NCI-H510A treated with DMSO at 0.1 percent for 48 hours (cell line): Measurements from ENCODE around the gene IDNK.
"Not testable (repeated sequence)": the region's sequence is repeated elsewhere in the genome, so short reads cannot be mapped to it uniquely, and the experiment has no call there.

Source experiments
- DNase-seq: peaks from one replicate; lab custom pipeline; 2025; lab: John Stamatoyannopoulos, UW

Gene IDNK

GRCh38 chr9:83622939-83623678 lies at the start of gene IDNK:
IDNK (plus strand) TSS chr9:83623143; CDS start chr9:83623172, 29 bp downstream.
- peak; percentile 63 for DNase-seq

GRCh38 chr9:83574482-83574881 lies 48.5 kb upstream of the IDNK start:
- no peak for DNase-seq

GRCh38 chr9:83582029-83582428 lies 40.9 kb upstream of the IDNK start:
- DNase-seq: no peak

- DNase-seq: peak; percentile 31
These were observed 39.6 kb upstream of the IDNK start for GRCh38 chr9:83583151-83584014.

- DNase-seq: no peak
These were observed 37.9 kb upstream of the IDNK start for GRCh38 chr9:83584995-83585394.

GRCh38 chr9:83588256-83588655 lies 34.7 kb upstream of the IDNK start:
- DNase-seq: no peak

- peak; percentile 52 for DNase-seq
These were observed 25.9 kb upstream of the IDNK start for GRCh38 chr9:83596899-83597504.

GRCh38 chr9:83598487-83598886 lies 24.5 kb upstream of the IDNK start:
- DNase-seq: no peak

- DNase-seq: no peak
These were observed 23.9 kb upstream of the IDNK start for GRCh38 chr9:83599071-83599470.

- no peak for DNase-seq
These were observed 21.5 kb upstream of the IDNK start for GRCh38 chr9:83601463-83601862.

- not testable (repeated sequence) for DNase-seq
These were observed 15.3 kb upstream of the IDNK start for GRCh38 chr9:83607620-83608019.

GRCh38 chr9:83613298-83613697 lies 9.6 kb upstream of the IDNK start:
- not testable (repeated sequence) for DNase-seq

GRCh38 chr9:83617299-83617698 lies 5.6 kb upstream of the IDNK start:
- no peak for DNase-seq

- peak; percentile 49 for DNase-seq
These were observed 1.9 kb upstream of the IDNK start for GRCh38 chr9:83620841-83621636.

GRCh38 chr9:83622433-83622938 lies 457 bp upstream of the IDNK start:
- DNase-seq: no peak

GRCh38 chr9:83623679-83624076 lies 735 bp downstream of the IDNK start:
- DNase-seq: peak; percentile 63

GRCh38 chr9:83625178-83625577 lies 2.2 kb downstream of the IDNK start:
- no peak for DNase-seq

GRCh38 chr9:83628540-83628939 lies 5.6 kb downstream of the IDNK start:
- DNase-seq: no peak

- no peak for DNase-seq
These were observed 6.6 kb downstream of the IDNK start for GRCh38 chr9:83629433-83630104.

GRCh38 chr9:83630938-83631457 lies 8.1 kb downstream of the IDNK start:
- no peak for DNase-seq

GRCh38 chr9:83633255-83633654 lies 10.3 kb downstream of the IDNK start:
- DNase-seq: no peak
